Astrocyte (in vitro differentiated cells and primary cell): ENCODE data around the gene ACKR3.

Experiments
- EZH2 ChIP-seq: IDR thresholded peaks from 2 replicates; pipeline ENCODE4 v1.6.1; 2012; ENCODE audit warnings: mild to moderate bottlenecking, low read length, inconsistent platforms; ENCODE audit not compliant: insufficient read depth
- TF ChIP-seq, protein P1 (sequence below): IDR thresholded peaks from 2 replicates; pipeline ENCODE4 v1.5.1; 2011; ENCODE audit warnings: low read depth, mild to moderate bottlenecking, inconsistent platforms, low read length, moderate library complexity; ENCODE audit not compliant: insufficient read depth

DNA sequence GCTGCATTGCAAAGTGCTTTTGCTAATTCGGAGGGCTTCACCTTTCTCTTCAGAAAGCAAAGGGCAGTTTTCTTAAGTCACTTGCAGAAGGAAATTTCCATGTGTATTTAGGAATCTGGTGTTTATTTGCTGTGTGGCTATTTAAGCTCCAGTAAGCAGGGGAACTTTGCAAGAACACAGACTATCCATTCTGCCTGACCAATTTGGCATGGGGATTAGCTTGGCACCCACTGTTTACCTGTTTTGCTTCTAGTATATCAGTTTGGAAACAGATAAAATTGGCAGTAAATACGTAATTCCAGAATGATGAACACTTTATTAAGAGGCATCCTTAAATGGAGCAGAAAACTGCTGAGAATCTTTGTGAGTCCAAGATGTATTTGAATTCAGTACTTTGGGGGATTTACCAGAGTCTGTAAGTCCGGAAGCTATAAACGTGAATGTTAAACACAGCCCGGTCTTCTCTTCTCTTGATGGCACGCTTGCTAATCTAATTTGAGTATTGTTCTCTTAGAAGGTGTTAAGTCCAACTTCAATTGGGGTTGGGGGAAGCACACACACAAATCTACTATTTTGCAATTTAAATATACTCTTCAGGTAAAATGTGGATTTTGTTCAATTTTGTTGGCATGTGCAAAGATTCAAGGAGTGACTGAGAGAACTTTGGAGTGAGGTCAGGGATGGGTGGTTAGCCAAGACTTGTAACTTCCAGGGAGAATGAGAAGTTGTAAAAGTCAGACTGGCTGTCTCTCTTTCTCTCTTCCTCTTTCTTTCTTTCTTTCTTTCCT is 650 bp downstream of the ACKR3 start:
- TF ChIP-seq, protein P1, sequence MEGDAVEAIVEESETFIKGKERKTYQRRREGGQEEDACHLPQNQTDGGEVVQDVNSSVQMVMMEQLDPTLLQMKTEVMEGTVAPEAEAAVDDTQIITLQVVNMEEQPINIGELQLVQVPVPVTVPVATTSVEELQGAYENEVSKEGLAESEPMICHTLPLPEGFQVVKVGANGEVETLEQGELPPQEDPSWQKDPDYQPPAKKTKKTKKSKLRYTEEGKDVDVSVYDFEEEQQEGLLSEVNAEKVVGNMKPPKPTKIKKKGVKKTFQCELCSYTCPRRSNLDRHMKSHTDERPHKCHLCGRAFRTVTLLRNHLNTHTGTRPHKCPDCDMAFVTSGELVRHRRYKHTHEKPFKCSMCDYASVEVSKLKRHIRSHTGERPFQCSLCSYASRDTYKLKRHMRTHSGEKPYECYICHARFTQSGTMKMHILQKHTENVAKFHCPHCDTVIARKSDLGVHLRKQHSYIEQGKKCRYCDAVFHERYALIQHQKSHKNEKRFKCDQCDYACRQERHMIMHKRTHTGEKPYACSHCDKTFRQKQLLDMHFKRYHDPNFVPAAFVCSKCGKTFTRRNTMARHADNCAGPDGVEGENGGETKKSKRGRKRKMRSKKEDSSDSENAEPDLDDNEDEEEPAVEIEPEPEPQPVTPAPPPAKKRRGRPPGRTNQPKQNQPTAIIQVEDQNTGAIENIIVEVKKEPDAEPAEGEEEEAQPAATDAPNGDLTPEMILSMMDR: no peak
- no peak for TF ChIP-seq EZH2
